ENCODE measurements around the gene FMN1.

The FMN1 gene

GRCh38 chr15:32763295-32763694, 431.2 kb downstream of the FMN1 start:
- Histone ChIP-seq H3K4me3 (ENCODE audit: low read depth, low read length) (no peak overlapping the region), H3K36me3 (replicated peaks) (no peaks in the 10 kb centered on the region), H3K27ac (no peak overlapping the region), H3K27me3 (replicated peaks) (no peaks in the 10 kb centered on the region)
- no peak for DNase-seq
- in situ Hi-C loops (cut with HindIII; ENCODE audit: low pct_ligation_motif_present, low sequenced_read_pairs), result no loop called here
- TF ChIP-seq CTCF (IDR thresholded peaks at IDR 0.05; ENCODE audit: low read depth, low read length, missing control alignments), result no peak

DNA sequence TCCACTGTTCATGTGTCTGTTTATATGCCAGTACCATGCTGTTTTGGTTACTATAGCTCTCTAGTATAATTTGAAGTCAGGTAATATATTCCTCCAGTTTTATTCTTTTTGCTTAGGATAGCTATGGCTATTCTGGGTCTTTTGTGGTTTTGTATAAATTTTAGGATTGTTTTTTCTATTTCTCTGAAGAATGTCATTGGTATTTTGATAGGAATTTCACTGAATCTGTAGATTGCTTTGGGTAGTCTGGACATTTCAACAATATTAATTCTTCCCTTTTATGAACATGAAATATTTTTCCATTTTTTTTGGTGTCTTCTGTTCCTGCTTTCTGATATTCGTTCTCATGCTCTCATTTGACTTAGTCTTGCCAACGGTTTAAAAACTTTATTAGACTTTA, 437.1 kb downstream of the FMN1 start:
- Histone ChIP-seq H3K27ac (no peak overlapping the region), H3K27me3 (replicated peaks) (no peaks in the 10 kb centered on the region), H3K36me3 (replicated peaks) (no peaks in the 10 kb centered on the region), H3K4me3 (ENCODE audit: low read depth, low read length) (no peak overlapping the region)
- in situ Hi-C loops (cut with HindIII; ENCODE audit: low pct_ligation_motif_present, low sequenced_read_pairs), result no loop called here
- no peak for TF ChIP-seq CTCF (IDR thresholded peaks at IDR 0.05; ENCODE audit: low read depth, low read length, missing control alignments)
- DNase-seq, result no peak

GRCh38 chr15:32750979-32751378, 443.5 kb downstream of the FMN1 start:
- no peaks in the 10 kb centered on the region for H3K27me3 ChIP-seq (replicated peaks)
- H3K27ac ChIP-seq, result no peak overlapping the region
- DNase-seq, result no peak
- no peaks in the 10 kb centered on the region for H3K36me3 ChIP-seq (replicated peaks)
- in situ Hi-C loops (cut with HindIII; ENCODE audit: low pct_ligation_motif_present, low sequenced_read_pairs), result no loop called here
- H3K4me3 ChIP-seq (ENCODE audit: low read depth, low read length), result no peak overlapping the region
- TF ChIP-seq CTCF (IDR thresholded peaks at IDR 0.05; ENCODE audit: low read depth, low read length, missing control alignments), result no peak

GRCh38 chr15:32747921-32748342, 446.6 kb downstream of the FMN1 start:
- DNase-seq, result no peak
- in situ Hi-C loops (cut with HindIII; ENCODE audit: low pct_ligation_motif_present, low sequenced_read_pairs), result no loop called here
- Histone ChIP-seq H3K4me3 (ENCODE audit: low read depth, low read length) (no peak overlapping the region), H3K27ac (no peak overlapping the region), H3K27me3 (replicated peaks) (no peaks in the 10 kb centered on the region), H3K36me3 (replicated peaks) (no peaks in the 10 kb centered on the region)
- no peak for TF ChIP-seq CTCF (IDR thresholded peaks at IDR 0.05; ENCODE audit: low read depth, low read length, missing control alignments)

- no peak for TF ChIP-seq CTCF (IDR thresholded peaks at IDR 0.05; ENCODE audit: low read depth, low read length, missing control alignments)
- H3K27ac ChIP-seq, result no peak overlapping the region
Measured at GRCh38 chr15:32746116-32746857, 448.2 kb downstream of the FMN1 start.

More at GRCh38 chr15:32746116-32746857, 448.2 kb downstream of the FMN1 start:
- Histone ChIP-seq H3K4me3 (ENCODE audit: low read depth, low read length) (no peak overlapping the region), H3K27me3 (replicated peaks) (no peaks in the 10 kb centered on the region), H3K36me3 (replicated peaks) (no peaks in the 10 kb centered on the region)
- in situ Hi-C loops (cut with HindIII; ENCODE audit: low pct_ligation_motif_present, low sequenced_read_pairs), result no loop called here
- no peak for DNase-seq

Data from brain microvascular endothelial cell (primary cell).